Karpas-422 (cell line): ENCODE measurements around the gene AMOTL2. TPM values are rescaled to one million over a fixed set of nuclear protein-coding genes. Genes with fewer than 3 reads are reported as not detected.

Experiments
- DNase-seq: peaks from one replicate; pipeline ENCODE4 v3.0.0-alpha.2; 2015
- H2AFZ ChIP-seq: fragments of 200-600 bp; sonication (generic); 2 replicates; pipeline ENCODE4 v1.6.1; 2014; ENCODE audit warnings: antibody characterized with exemption, low read length, mixed read lengths
- H3K27ac ChIP-seq: fragments of 200-600 bp; sonication (generic); 2 replicates; pipeline ENCODE4 v1.5.1; 2014; ENCODE audit warnings: mild to moderate bottlenecking, low read length, moderate library complexity
- H3K27me3 ChIP-seq: fragments of 200-600 bp; sonication (generic); 2 replicates; pipeline ENCODE4 v1.6.1; 2014; ENCODE audit warnings: low read length, mixed read lengths
- H3K36me3 ChIP-seq: fragments of 200-600 bp; sonication (generic); 2 replicates; pipeline ENCODE4 v1.6.1; 2014; ENCODE audit warnings: low read length, mixed read lengths; ENCODE audit not compliant: insufficient read depth
- H3K4me1 ChIP-seq: fragments of 200-600 bp; sonication (generic); 2 replicates; pipeline ENCODE4 v1.6.1; 2014; ENCODE audit warnings: mild to moderate bottlenecking, low read length, mixed read lengths
- H3K4me2 ChIP-seq: fragments of 200-600 bp; sonication (generic); 2 replicates; pipeline ENCODE4 v1.6.1; 2014; ENCODE audit warnings: low read length, low read depth, mild to moderate bottlenecking; ENCODE audit not compliant: poor library complexity, severe bottlenecking
- H3K4me3 ChIP-seq: fragments of 200-600 bp; sonication (generic); 2 replicates; pipeline ENCODE4 v1.5.1; 2014; ENCODE audit warnings: mild to moderate bottlenecking, antibody characterized with exemption, low read length, mixed read lengths
- H3K79me2 ChIP-seq: fragments of 200-600 bp; sonication (generic); 2 replicates; pipeline ENCODE4 v1.6.1; 2014; ENCODE audit warnings: mild to moderate bottlenecking, low read length, mixed read lengths
- H3K9ac ChIP-seq: fragments of 200-600 bp; sonication (generic); 2 replicates; pipeline ENCODE4 v1.6.0; 2014; ENCODE audit warnings: low read length
- H3K9me2 ChIP-seq: fragments of 200-600 bp; sonication (generic), shearing (Covaris generic); replicated peaks from 2 replicates; pipeline ENCODE4 v1.6.0; 2014; ENCODE audit warnings: mild to moderate bottlenecking, low read length, moderate library complexity; ENCODE audit not compliant: insufficient read depth
- H3K9me3 ChIP-seq: fragments of 300-700, 200-600 bp; sonication (generic); 2 replicates; pipeline ENCODE4 v1.6.1; 2014; ENCODE audit warnings: low read length, mixed read lengths
- H4K20me1 ChIP-seq: fragments of 200-600 bp; sonication (generic); 2 replicates; pipeline ENCODE4 v1.6.1; 2014; ENCODE audit warnings: mild to moderate bottlenecking, antibody characterized with exemption, low read length, low read depth; ENCODE audit not compliant: insufficient read depth
- total RNA-seq: library from RNA; depleted of rRNA; stranded (reverse); fragments of >200 nt; shearing (Covaris generic); gene quantifications from 2 replicates; pipeline ENCODE4 v1.2.3, GENCODE V29; 2014; ENCODE audit warnings: low replicate concordance

AMOTL2 gene
- total RNA-seq, 1 experiment from 2014 or later: not detected

DNA sequence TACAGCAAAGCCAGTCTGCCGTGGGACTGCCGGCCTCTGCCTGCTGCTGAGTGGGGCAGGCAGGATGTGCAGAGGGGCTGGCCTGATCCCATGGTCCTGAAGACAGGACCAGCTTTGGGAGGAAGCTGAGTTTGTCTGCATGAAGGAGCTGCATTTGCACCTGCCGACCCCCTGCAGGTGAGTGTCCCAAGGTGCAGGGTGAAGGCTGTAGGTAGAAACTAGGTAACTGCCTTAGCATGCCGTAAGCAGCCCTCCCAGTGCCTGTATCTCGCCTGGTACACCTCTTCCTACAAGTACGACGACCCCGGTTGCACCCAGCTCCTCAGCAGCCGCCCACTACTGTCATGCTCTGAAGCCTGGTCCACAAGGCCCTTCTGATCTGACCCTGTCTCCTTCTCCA, 34.9 kb downstream of the AMOTL2 start:
- H3K79me2 ChIP-seq: no peaks in the 10 kb centered on the region
- DNase-seq: no peak
- no peak overlapping the region for H2AFZ ChIP-seq
- no peak overlapping the region for H3K4me2 ChIP-seq
- H3K9ac ChIP-seq: no peak overlapping the region
- H3K9me3 ChIP-seq: no peaks in the 10 kb centered on the region
- no peak overlapping the region for H3K4me3 ChIP-seq
- no peaks in the 10 kb centered on the region for H3K9me2 ChIP-seq
- H3K36me3 ChIP-seq: no peaks in the 10 kb centered on the region
- no peaks in the 10 kb centered on the region for H3K4me1 ChIP-seq
- H3K27ac ChIP-seq: no peak overlapping the region
- H3K27me3 ChIP-seq: no peaks in the 10 kb centered on the region
- H4K20me1 ChIP-seq: no peaks in the 10 kb centered on the region

- H3K79me2 ChIP-seq: no peaks in the 10 kb centered on the region
- H3K4me2 ChIP-seq: no peak overlapping the region
- no peaks in the 10 kb centered on the region for H3K9me3 ChIP-seq
- H3K9me2 ChIP-seq: no peaks in the 10 kb centered on the region
- H4K20me1 ChIP-seq: no peaks in the 10 kb centered on the region
- H2AFZ ChIP-seq: no peak overlapping the region
- no peaks in the 10 kb centered on the region for H3K36me3 ChIP-seq
- no peaks in the 10 kb centered on the region for H3K4me1 ChIP-seq
- no peak overlapping the region for H3K27ac ChIP-seq
- H3K4me3 ChIP-seq: no peak overlapping the region
- H3K9ac ChIP-seq: no peak overlapping the region
- H3K27me3 ChIP-seq: no peaks in the 10 kb centered on the region
- DNase-seq: no peak
Measured at GRCh38 chr3:134338516-134339261, 35.6 kb downstream of the AMOTL2 start.

DNA sequence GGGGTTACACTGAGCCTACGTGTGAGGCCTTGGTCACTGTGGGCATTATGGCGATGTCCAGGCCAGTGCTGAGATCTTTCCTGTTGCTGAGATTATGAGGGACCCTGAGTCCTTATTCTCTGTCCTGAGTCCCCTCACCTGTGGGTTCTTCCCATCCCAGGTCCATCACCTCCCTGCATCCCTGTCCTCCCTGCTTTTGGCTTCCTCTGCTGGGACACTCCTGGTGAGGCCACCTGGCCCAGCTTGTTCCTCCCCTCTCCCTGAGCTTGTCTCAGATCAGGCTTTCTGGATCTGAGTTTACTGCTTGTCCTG, 36.1 kb downstream of the AMOTL2 start:
- H2AFZ ChIP-seq: no peak overlapping the region
- no peaks in the 10 kb centered on the region for H3K27me3 ChIP-seq

GRCh38 chr3:134337511-134338200, 36.6 kb downstream of the AMOTL2 start:
- no peaks in the 10 kb centered on the region for H3K4me1 ChIP-seq
- no peaks in the 10 kb centered on the region for H4K20me1 ChIP-seq
- no peaks in the 10 kb centered on the region for H3K79me2 ChIP-seq
- no peaks in the 10 kb centered on the region for H3K9me2 ChIP-seq
- H3K9ac ChIP-seq: no peak overlapping the region
- H2AFZ ChIP-seq: no peak overlapping the region
- no peak overlapping the region for H3K27ac ChIP-seq
- DNase-seq: no peak
- no peaks in the 10 kb centered on the region for H3K36me3 ChIP-seq
- no peak overlapping the region for H3K4me2 ChIP-seq
- H3K9me3 ChIP-seq: no peaks in the 10 kb centered on the region
- no peaks in the 10 kb centered on the region for H3K27me3 ChIP-seq
- no peak overlapping the region for H3K4me3 ChIP-seq

More for the DNA sequence above, 36.1 kb downstream of the AMOTL2 start:
- Histone ChIP-seq H3K27ac (no peak overlapping the region), H3K36me3 (no peaks in the 10 kb centered on the region), H3K9me2 (no peaks in the 10 kb centered on the region), H3K4me1 (no peaks in the 10 kb centered on the region), H3K9ac (no peak overlapping the region), H3K79me2 (no peaks in the 10 kb centered on the region), H3K4me2 (no peak overlapping the region), H3K9me3 (no peaks in the 10 kb centered on the region), H4K20me1 (no peaks in the 10 kb centered on the region), H3K4me3 (no peak overlapping the region)
- no peak for DNase-seq

GRCh38 chr3:134337071-134337482, 37.2 kb downstream of the AMOTL2 start:
- no peaks in the 10 kb centered on the region for H3K27me3 ChIP-seq
- no peak for DNase-seq
- no peak overlapping the region for H2AFZ ChIP-seq
- H3K9me2 ChIP-seq: no peaks in the 10 kb centered on the region
- H3K79me2 ChIP-seq: no peaks in the 10 kb centered on the region
- H4K20me1 ChIP-seq: no peaks in the 10 kb centered on the region
- H3K27ac ChIP-seq: no peak overlapping the region
- no peak overlapping the region for H3K4me3 ChIP-seq
- H3K36me3 ChIP-seq: no peaks in the 10 kb centered on the region
- no peak overlapping the region for H3K4me2 ChIP-seq
- H3K9ac ChIP-seq: no peak overlapping the region
- H3K4me1 ChIP-seq: no peaks in the 10 kb centered on the region
- H3K9me3 ChIP-seq: no peaks in the 10 kb centered on the region

DNA sequence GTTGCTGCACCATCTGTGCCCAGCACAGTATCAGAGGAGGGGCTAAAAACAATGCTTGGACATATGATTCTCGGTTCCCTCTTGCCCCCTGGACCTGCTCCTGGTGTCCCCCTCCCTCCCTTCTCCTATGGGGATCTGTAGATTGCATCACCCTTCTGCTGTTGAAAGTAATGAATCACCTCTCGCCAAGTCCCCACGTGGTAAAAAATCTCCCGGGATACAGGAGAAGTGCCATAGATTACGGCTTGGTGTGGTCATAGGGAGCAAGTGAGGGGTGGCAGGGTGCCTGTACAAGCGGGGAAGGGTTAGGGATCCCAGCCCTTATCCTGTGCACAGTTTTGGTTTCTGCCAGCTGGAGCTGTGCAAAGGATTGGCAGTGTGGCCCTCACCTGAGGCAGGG, 37.7 kb downstream of the AMOTL2 start:
- no peaks in the 10 kb centered on the region for H4K20me1 ChIP-seq
- no peak overlapping the region for H3K4me2 ChIP-seq
- no peaks in the 10 kb centered on the region for H3K4me1 ChIP-seq
- H3K4me3 ChIP-seq: no peak overlapping the region
- H3K27me3 ChIP-seq: no peaks in the 10 kb centered on the region
- DNase-seq: no peak
- H3K27ac ChIP-seq: no peak overlapping the region
- no peak overlapping the region for H3K9ac ChIP-seq
- no peaks in the 10 kb centered on the region for H3K9me3 ChIP-seq
- no peaks in the 10 kb centered on the region for H3K36me3 ChIP-seq
- no peaks in the 10 kb centered on the region for H3K79me2 ChIP-seq
- no peaks in the 10 kb centered on the region for H3K9me2 ChIP-seq
- no peak overlapping the region for H2AFZ ChIP-seq

DNA sequence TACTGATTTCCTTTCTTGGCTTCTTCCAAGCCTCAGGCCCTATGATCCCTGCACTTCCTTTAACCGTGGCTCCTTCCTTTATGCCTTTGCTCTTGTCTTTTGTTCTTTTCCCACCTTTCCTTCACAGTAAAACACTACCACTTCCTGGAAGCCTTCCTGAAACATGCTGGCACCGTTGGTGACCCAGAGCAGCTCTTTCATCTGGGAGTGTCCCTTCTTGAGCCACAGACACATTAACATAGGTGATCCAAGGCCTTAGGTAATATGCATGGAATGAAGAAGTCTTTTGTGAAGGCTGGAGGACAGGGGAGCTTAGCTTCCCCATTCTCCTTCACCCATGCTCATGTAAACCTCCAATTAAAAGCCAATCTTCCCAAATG, 39.4 kb downstream of the AMOTL2 start:
- Histone ChIP-seq H3K27me3 (no peaks in the 10 kb centered on the region), H3K27ac (no peak overlapping the region), H3K9me3 (no peaks in the 10 kb centered on the region), H3K4me1 (no peaks in the 10 kb centered on the region), H2AFZ (no peak overlapping the region), H3K4me2 (no peak overlapping the region), H3K36me3 (no peaks in the 10 kb centered on the region), H4K20me1 (no peaks in the 10 kb centered on the region), H3K4me3 (no peak overlapping the region), H3K9ac (no peak overlapping the region), H3K79me2 (no peaks in the 10 kb centered on the region), H3K9me2 (no peaks in the 10 kb centered on the region)
- DNase-seq: no peak

DNA sequence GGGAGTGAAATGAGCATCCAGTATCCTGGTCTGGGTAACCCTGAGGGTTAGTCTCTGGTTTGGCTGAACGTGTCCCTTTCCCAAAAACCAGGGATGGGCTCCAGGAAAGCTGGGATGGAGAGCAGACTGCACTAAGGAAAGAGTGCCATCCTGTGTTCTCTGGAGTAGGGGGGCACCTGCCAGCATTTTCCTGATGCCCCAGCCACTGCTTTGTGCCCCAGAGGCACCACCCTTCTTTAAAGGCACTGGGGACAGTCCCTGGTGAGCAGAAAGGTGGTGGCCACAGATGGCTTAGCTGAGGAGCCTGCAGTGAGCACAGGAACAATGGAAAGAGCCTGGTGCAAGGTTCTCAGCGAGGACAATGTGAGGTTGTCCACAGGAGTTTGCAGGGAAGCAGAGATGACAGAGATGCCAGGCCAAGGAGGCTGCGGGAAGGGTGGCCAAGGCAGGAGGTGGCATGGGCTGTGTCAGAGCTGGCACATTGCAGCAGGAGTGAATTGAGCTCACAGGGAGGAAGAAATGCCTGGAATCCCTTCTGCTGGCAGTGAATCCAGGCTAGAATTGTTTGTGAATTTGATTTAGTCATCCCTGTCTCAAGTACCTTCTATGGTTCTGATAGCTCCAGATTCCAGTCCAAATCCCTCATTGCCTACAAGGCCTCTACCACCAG, 39.9 kb downstream of the AMOTL2 start:
- no peak overlapping the region for H2AFZ ChIP-seq
- H3K4me3 ChIP-seq: no peak overlapping the region
- H3K4me2 ChIP-seq: no peak overlapping the region
- H3K9me2 ChIP-seq: no peaks in the 10 kb centered on the region
- no peak overlapping the region for H3K9ac ChIP-seq
- no peaks in the 10 kb centered on the region for H3K36me3 ChIP-seq
- H3K27me3 ChIP-seq: no peaks in the 10 kb centered on the region
- no peaks in the 10 kb centered on the region for H3K79me2 ChIP-seq
- no peaks in the 10 kb centered on the region for H4K20me1 ChIP-seq
- H3K4me1 ChIP-seq: no peaks in the 10 kb centered on the region
- DNase-seq: no peak
- no peaks in the 10 kb centered on the region for H3K9me3 ChIP-seq
- no peak overlapping the region for H3K27ac ChIP-seq
